Inferior parietal cortex (tissue), 1 donor: ENCODE results near the gene GORASP1.
A peak's percentile ranks its signal among the peaks of the same experiment; 100 is the strongest.

Experiments
- DNase-seq: peaks from one replicate; pipeline ENCODE4 v3.0.0-alpha.2; 2016; ENCODE audit errors: extremely low spot score

Gene GORASP1

GRCh38 chr3:39102504-39103323 lies 4.7 kb downstream of the GORASP1 start:
- no peak for DNase-seq

GRCh38 chr3:39101022-39101689 lies 6.3 kb downstream of the GORASP1 start:
- DNase-seq: no peak

GRCh38 chr3:39100500-39100886 lies 6.9 kb downstream of the GORASP1 start:
- no peak for DNase-seq

- DNase-seq: no peak
Observed at GRCh38 chr3:39099738-39100499, 7.5 kb downstream of the GORASP1 start.

GRCh38 chr3:39099242-39099641 lies 8.2 kb downstream of the GORASP1 start:
- DNase-seq: no peak

GRCh38 chr3:39098473-39099000 lies 8.9 kb downstream of the GORASP1 start:
- no peak for DNase-seq

- DNase-seq: no peak
Observed at GRCh38 chr3:39097716-39098472, 9.5 kb downstream of the GORASP1 start.

- DNase-seq: peak; percentile 25
Observed at GRCh38 chr3:39096775-39097174, 10.7 kb downstream of the GORASP1 start.

- DNase-seq: no peak
Observed at GRCh38 chr3:39095778-39096177, 11.6 kb downstream of the GORASP1 start.

- DNase-seq: no peak
Observed at GRCh38 chr3:39094851-39095677, 12.4 kb downstream of the GORASP1 start.

GRCh38 chr3:39090922-39091321 lies 16.5 kb downstream of the GORASP1 start:
- no peak for DNase-seq

- no peak for DNase-seq
Observed at GRCh38 chr3:39088889-39089288, 18.5 kb downstream of the GORASP1 start.

GRCh38 chr3:39088456-39088855 lies 19.0 kb downstream of the GORASP1 start:
- DNase-seq: no peak

- no peak for DNase-seq
Observed at GRCh38 chr3:39086144-39086543, 21.3 kb downstream of the GORASP1 start.

GRCh38 chr3:39082666-39083313 lies 24.6 kb downstream of the GORASP1 start:
- no peak for DNase-seq

- no peak for DNase-seq
Observed at GRCh38 chr3:39080026-39080425, 27.4 kb downstream of the GORASP1 start.

- DNase-seq: no peak
Observed at GRCh38 chr3:39079530-39079929, 27.9 kb downstream of the GORASP1 start.

GRCh38 chr3:39075910-39076309 lies 31.5 kb downstream of the GORASP1 start:
- no peak for DNase-seq

GRCh38 chr3:39068556-39068955 lies 38.9 kb downstream of the GORASP1 start:
- DNase-seq: no peak

- DNase-seq: no peak
Observed at GRCh38 chr3:39067286-39067685, 40.1 kb downstream of the GORASP1 start.
